Smooth muscle cell (in vitro differentiated cells): Measurements from ENCODE around the gene CCP110. TPM values are rescaled to one million over a fixed set of nuclear protein-coding genes. Genes with fewer than 3 reads are reported as not detected.

Experiments used
- DNase-seq: peaks from one replicate; lab custom pipeline; 2025; ENCODE audit not compliant: unreplicated experiment; lab: John Stamatoyannopoulos, UW
- H2AFZ ChIP-seq: fragments of 200-600 bp; sonication (generic); 2 replicates; pipeline ENCODE4 v1.6.0; 2016; ENCODE audit warnings: antibody characterized with exemption, low read depth, mild to moderate bottlenecking
- H3F3A ChIP-seq: fragments of 200-600 bp; sonication (generic); 2 replicates; pipeline ENCODE4 v1.6.0; 2017; ENCODE audit warnings: antibody characterized with exemption, low read depth
- H3K27ac ChIP-seq: fragments of 200-600 bp; sonication (generic); 2 replicates; pipeline ENCODE4 v1.5.1; 2016; ENCODE audit warnings: low read depth, mild to moderate bottlenecking
- H3K27me3 ChIP-seq: fragments of 200-600 bp; sonication (generic); 2 replicates; pipeline ENCODE4 v1.6.1; 2016; ENCODE audit warnings: low read depth, mild to moderate bottlenecking
- H3K36me3 ChIP-seq: fragments of 200-600 bp; sonication (generic); 2 replicates; pipeline ENCODE4 v1.5.1; 2016; ENCODE audit warnings: low read depth
- H3K4me1 ChIP-seq: fragments of 200-600 bp; sonication (generic); 2 replicates; pipeline ENCODE4 v1.5.1; 2016; ENCODE audit warnings: low read depth
- H3K4me2 ChIP-seq: fragments of 200-600 bp; sonication (generic); 2 replicates; pipeline ENCODE4 v1.6.0; 2016; ENCODE audit warnings: mild to moderate bottlenecking
- H3K4me3 ChIP-seq: fragments of 200-600 bp; sonication (generic); 2 replicates; pipeline ENCODE4 v1.5.1; 2016; ENCODE audit warnings: mild to moderate bottlenecking
- H3K79me2 ChIP-seq: fragments of 200-600 bp; sonication (generic); 2 replicates; pipeline ENCODE4 v1.6.0; 2016; ENCODE audit warnings: low read depth, mild to moderate bottlenecking
- H3K9ac ChIP-seq: fragments of 200-600 bp; sonication (generic); 2 replicates; pipeline ENCODE4 v1.6.0; 2016; ENCODE audit warnings: low read depth
- H3K9me3 ChIP-seq: fragments of 200-600 bp; sonication (generic); replicated peaks from 2 replicates; pipeline ENCODE4 v1.5.1; 2016; ENCODE audit warnings: low read depth
- H4K20me1 ChIP-seq: fragments of 200-600 bp; sonication (generic); 2 replicates; pipeline ENCODE4 v1.6.0; 2016; ENCODE audit warnings: low read depth
- whole genome bisulfite sequencing: methylation state at CpG from one replicate; pipeline ENCODE4 v1.1.7; 2016; ENCODE audit warnings: low lambda C conversion rate; 5-methylcytosine and 5-hydroxymethylcytosine counted together
- polyA plus RNA-seq: library from polyadenylated mRNA; unstranded; fragments of >200 nt; fragmentation: Nextera tagmentation; extraction: Ambion mirVana; gene quantifications from 2 replicates; pipeline ENCODE4 v1.2.1, GENCODE V29; 2016
- total RNA-seq: library from RNA; depleted of rRNA; stranded (reverse); fragments of >200 nt; gene quantifications from 2 replicates; pipeline ENCODE4 v1.2.3, GENCODE V29; 2014
- TF ChIP-seq, protein P1 (sequence below): fragments of 200-600 bp; sonication (generic); IDR thresholded peaks from 2 replicates; pipeline ENCODE4 v1.5.1; 2017; ENCODE audit warnings: borderline replicate concordance, mild to moderate bottlenecking, antibody characterized with exemption; ENCODE audit not compliant: insufficient read depth, poor library complexity, severe bottlenecking

CCP110 gene
- total and polyA plus RNA-seq, 2 experiments from 2014 or later, result 6.2 to 9.3 TPM

DNA sequence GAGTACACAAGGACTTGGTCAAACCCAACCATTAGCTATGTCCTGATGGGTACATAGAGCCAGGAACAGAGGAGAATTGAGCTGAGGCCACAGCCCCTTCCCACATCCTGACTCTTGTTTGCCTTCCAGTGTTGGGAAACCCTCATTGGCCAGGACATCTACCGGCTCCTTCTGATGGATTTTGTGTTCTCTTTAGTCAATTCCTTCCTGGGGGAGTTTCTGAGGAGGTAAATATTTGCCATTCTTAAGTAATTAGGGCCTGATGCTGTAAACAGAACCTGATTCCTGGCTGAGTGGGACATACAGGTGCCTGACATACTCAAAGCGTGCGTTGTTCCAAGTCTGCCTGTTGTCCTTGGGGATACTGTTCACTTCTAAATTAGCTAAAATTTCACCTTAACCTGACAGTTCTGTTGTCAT, 44.4 kb upstream of the CCP110 start:
- no peak overlapping the region for H3K27ac ChIP-seq

DNA sequence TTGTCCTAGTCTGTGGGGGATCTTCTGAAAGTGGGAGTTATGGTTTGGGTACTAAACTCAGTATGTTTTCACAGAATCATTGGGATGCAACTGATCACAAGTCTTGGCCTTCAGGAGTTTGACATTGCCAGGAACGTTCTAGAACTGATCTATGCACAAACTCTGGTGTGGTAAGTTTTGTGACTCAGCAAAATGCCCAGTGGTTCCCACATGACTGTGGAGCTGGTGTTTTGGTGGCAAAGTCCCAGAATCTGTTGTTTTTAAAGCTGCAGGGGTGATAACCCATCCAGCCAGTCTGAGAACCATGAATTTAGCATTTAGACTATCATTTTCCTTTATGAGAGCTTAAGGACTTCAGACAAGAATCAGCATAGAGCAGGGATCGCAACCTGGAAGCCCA, 42.4 kb upstream of the CCP110 start:
- H3K27me3 ChIP-seq, result no peaks in the 10 kb centered on the region
- H3K4me2 ChIP-seq, result no peak overlapping the region
- no peaks in the 10 kb centered on the region for H4K20me1 ChIP-seq
- no peaks in the 10 kb centered on the region for H3K4me1 ChIP-seq
- no peaks in the 10 kb centered on the region for H3K9me3 ChIP-seq
- WGBS, result 92% methylated on average over 2 of the region's 2 CpGs
- no peak for DNase-seq
- no peaks in the 10 kb centered on the region for H3K79me2 ChIP-seq
- H3K36me3 ChIP-seq, result no peaks in the 10 kb centered on the region
- TF ChIP-seq, protein P1, sequence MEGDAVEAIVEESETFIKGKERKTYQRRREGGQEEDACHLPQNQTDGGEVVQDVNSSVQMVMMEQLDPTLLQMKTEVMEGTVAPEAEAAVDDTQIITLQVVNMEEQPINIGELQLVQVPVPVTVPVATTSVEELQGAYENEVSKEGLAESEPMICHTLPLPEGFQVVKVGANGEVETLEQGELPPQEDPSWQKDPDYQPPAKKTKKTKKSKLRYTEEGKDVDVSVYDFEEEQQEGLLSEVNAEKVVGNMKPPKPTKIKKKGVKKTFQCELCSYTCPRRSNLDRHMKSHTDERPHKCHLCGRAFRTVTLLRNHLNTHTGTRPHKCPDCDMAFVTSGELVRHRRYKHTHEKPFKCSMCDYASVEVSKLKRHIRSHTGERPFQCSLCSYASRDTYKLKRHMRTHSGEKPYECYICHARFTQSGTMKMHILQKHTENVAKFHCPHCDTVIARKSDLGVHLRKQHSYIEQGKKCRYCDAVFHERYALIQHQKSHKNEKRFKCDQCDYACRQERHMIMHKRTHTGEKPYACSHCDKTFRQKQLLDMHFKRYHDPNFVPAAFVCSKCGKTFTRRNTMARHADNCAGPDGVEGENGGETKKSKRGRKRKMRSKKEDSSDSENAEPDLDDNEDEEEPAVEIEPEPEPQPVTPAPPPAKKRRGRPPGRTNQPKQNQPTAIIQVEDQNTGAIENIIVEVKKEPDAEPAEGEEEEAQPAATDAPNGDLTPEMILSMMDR, result no peak
- no peak overlapping the region for H2AFZ ChIP-seq
- no peaks in the 10 kb centered on the region for H3F3A ChIP-seq
- H3K4me3 ChIP-seq, result no peak overlapping the region
- no peak overlapping the region for H3K27ac ChIP-seq
- H3K9ac ChIP-seq, result no peak overlapping the region

More for the DNA sequence above, 44.4 kb upstream of the CCP110 start:
- Histone ChIP-seq H3K4me1 (no peaks in the 10 kb centered on the region), H3K4me2 (no peak overlapping the region), H3F3A (no peaks in the 10 kb centered on the region), H4K20me1 (no peaks in the 10 kb centered on the region), H3K36me3 (no peaks in the 10 kb centered on the region), H3K27me3 (no peaks in the 10 kb centered on the region), H3K9ac (no peak overlapping the region), H3K4me3 (no peak overlapping the region), H3K9me3 (no peaks in the 10 kb centered on the region), H2AFZ (no peak overlapping the region), H3K79me2 (no peaks in the 10 kb centered on the region)
- DNase-seq, result no peak
- WGBS, result 65% methylated on average over 3 of the region's 3 CpGs
- TF ChIP-seq, protein P1, result no peak

DNA sequence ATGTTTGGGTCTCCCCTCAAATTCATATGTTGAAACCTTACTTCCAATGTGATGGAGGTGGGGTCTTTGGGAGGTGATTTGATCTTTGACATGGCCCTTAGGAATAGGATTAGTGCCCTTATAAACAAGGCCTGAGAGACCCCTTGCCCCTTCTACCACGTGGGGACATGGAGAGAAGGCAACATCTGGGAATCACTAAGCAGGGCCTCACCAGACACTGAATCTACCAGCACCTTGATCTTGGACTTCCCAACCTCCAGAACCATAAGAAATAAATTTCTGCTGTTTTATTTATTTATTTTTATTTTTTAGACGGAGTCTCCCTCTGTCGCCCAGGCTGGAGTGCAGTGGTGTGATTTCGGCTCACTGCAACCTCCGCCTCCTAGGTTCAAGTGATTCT, 42.0 kb upstream of the CCP110 start:
- no peak overlapping the region for H2AFZ ChIP-seq
- TF ChIP-seq, protein P1, result no peak
- 92% methylated on average over 5 of the region's 5 CpGs for WGBS

DNA sequence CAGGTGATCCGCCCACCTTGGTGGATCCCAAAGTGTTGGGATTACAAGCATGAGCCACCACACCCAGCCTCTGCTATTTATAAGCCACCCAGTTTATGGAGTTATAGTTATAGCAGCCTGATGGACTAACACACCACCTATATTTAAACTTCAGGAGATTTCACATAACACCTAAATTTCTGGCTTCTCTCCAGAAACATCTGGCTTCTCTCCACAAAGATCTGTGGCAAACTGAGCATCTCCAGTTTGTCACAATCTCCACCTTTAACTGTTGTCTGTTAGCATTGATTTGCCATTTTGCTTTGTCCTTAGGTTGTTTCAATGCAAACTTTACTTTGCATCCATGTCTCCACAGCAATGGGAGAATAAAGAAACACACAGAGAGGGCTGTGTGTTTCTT, 41.5 kb upstream of the CCP110 start:
- H3K36me3 ChIP-seq, result no peaks in the 10 kb centered on the region
- no peak overlapping the region for H3K4me3 ChIP-seq
- H3K27ac ChIP-seq, result no peak overlapping the region
- H4K20me1 ChIP-seq, result no peaks in the 10 kb centered on the region
- 90% methylated on average over 1 of the region's 1 CpG for WGBS
- H2AFZ ChIP-seq, result no peak overlapping the region
- no peaks in the 10 kb centered on the region for H3K4me1 ChIP-seq
- no peaks in the 10 kb centered on the region for H3F3A ChIP-seq
- no peak for DNase-seq
- H3K27me3 ChIP-seq, result no peaks in the 10 kb centered on the region
- no peaks in the 10 kb centered on the region for H3K9me3 ChIP-seq
- no peaks in the 10 kb centered on the region for H3K79me2 ChIP-seq
- TF ChIP-seq, protein P1, result no peak
- no peak overlapping the region for H3K9ac ChIP-seq
- no peak overlapping the region for H3K4me2 ChIP-seq

More for the DNA sequence above, 42.0 kb upstream of the CCP110 start:
- H3K27ac ChIP-seq, result no peak overlapping the region
- no peak overlapping the region for H3K9ac ChIP-seq
- no peak for DNase-seq
- no peaks in the 10 kb centered on the region for H4K20me1 ChIP-seq
- H3F3A ChIP-seq, result no peaks in the 10 kb centered on the region
- H3K4me3 ChIP-seq, result no peak overlapping the region
- H3K27me3 ChIP-seq, result no peaks in the 10 kb centered on the region
- no peaks in the 10 kb centered on the region for H3K36me3 ChIP-seq
- no peaks in the 10 kb centered on the region for H3K79me2 ChIP-seq
- no peak overlapping the region for H3K4me2 ChIP-seq
- no peaks in the 10 kb centered on the region for H3K9me3 ChIP-seq
- H3K4me1 ChIP-seq, result no peaks in the 10 kb centered on the region
